LNCAP (cell line): ENCODE results near the gene CORIN.

Experiments
- CTCF ChIP-seq: fragments of 450-650 bp; IDR thresholded peaks from 2 replicates; pipeline ENCODE4 v1.5.1; 2017; ENCODE audit warnings: mild to moderate bottlenecking

The CORIN gene

GRCh38 chr4:47816748-47817147, 21.1 kb downstream of the CORIN start:
- no peak for TF ChIP-seq CTCF

GRCh38 chr4:47814618-47815295, 23.1 kb downstream of the CORIN start:
- no peak for TF ChIP-seq CTCF

GRCh38 chr4:47809654-47810203, 28.1 kb downstream of the CORIN start:
- no peak for TF ChIP-seq CTCF

DNA sequence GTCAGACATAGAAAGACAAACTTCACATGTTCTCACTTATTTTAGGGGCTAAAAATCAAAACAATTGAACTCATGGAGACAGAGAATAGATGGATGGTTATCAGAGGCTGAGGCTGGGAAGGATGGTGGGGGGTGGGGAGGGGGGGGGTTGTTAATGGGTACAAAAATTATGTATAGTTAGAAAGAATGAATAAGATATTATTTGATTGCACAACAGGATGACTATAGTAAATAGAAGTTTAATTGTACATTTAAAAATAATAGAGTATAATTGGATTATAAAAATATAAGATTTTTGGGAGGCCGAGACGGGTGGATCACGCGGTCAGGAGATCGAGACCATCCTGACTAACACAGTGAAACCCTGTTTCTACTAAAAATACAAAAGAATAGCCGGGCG, 33.3 kb downstream of the CORIN start:
- no peak for TF ChIP-seq CTCF

- TF ChIP-seq CTCF: no peak
These were observed 36.3 kb downstream of the CORIN start for GRCh38 chr4:47801481-47802002.

- TF ChIP-seq CTCF: no peak
These were observed 39.7 kb downstream of the CORIN start for GRCh38 chr4:47798165-47798564.

GRCh38 chr4:47791965-47792364, 45.9 kb downstream of the CORIN start:
- no peak for TF ChIP-seq CTCF
